Natural killer cell (primary cell): Measurements from ENCODE around the gene PIEZO1. TPM values are rescaled to one million over a fixed set of nuclear protein-coding genes. Genes with fewer than 3 reads are reported as not detected.

Source experiments
- ATAC-seq, 3 donors: fragments of 150-1000 bp in 2 of 3; fragments of 200-7000 bp in 1 of 3; cut with Tn5 transposase; 1 replicate in 1 of 3; 2 replicates in 2 of 3; pipeline ENCODE4 v1.10.0; 2021; ENCODE audit warnings: mild to moderate bottlenecking in 2 of 3, moderate library complexity in 2 of 3
- DNase-seq, 2 donors: peaks; one replicate each; pipeline versions ENCODE4 v3.0.0 to v3.0.0-alpha.2; 2013 to 2021; ENCODE audit warnings: mixed read lengths in 1 of 2
- H3K27ac ChIP-seq: one replicate; pipeline ENCODE4 v1.5.1; 2013; ENCODE audit warnings: mild to moderate bottlenecking, low read length
- H3K27me3 ChIP-seq: one replicate; pipeline ENCODE4 v1.6.1; 2013; ENCODE audit warnings: low read length; ENCODE audit not compliant: control insufficient read depth, insufficient read depth
- H3K36me3 ChIP-seq: one replicate; pipeline ENCODE4 v1.6.1; 2013; ENCODE audit warnings: low read length; ENCODE audit not compliant: control insufficient read depth, insufficient read depth
- H3K4me1 ChIP-seq: one replicate; pipeline ENCODE4 v1.6.1; 2013; ENCODE audit warnings: low read length; ENCODE audit not compliant: control insufficient read depth, insufficient read depth
- H3K4me3 ChIP-seq: one replicate; pipeline ENCODE4 v1.5.1; 2013; ENCODE audit warnings: low read length
- H3K9me3 ChIP-seq: one replicate; pipeline ENCODE4 v1.6.1; 2013; ENCODE audit warnings: low read length; ENCODE audit not compliant: control insufficient read depth, insufficient read depth
- H3K27ac Mint-ChIP-seq, 2 donors: one replicate each; pipeline ENCODE4 v1.8.0; 2022; ENCODE audit warnings: mild to moderate bottlenecking in 2 of 2, mixed read lengths in 2 of 2, moderate library complexity in 1 of 2
- H3K27me3 Mint-ChIP-seq, 2 donors: one replicate each; pipeline ENCODE4 v1.8.0; 2022; ENCODE audit warnings: low read depth in 2 of 2, mixed read lengths in 2 of 2
- H3K36me3 Mint-ChIP-seq: one replicate; pipeline ENCODE4 v1.8.0; 2022; ENCODE audit warnings: mixed read lengths
- H3K4me1 Mint-ChIP-seq, 2 donors: one replicate each; pipeline ENCODE4 v1.8.0; 2022; ENCODE audit warnings: mixed read lengths in 2 of 2
- H3K4me3 Mint-ChIP-seq: one replicate; pipeline ENCODE4 v1.8.0; 2022; ENCODE audit warnings: mild to moderate bottlenecking, moderate library complexity, mixed read lengths
- H3K9me3 Mint-ChIP-seq, 2 donors: one replicate each; pipeline ENCODE4 v1.8.0; 2022; ENCODE audit warnings: mixed read lengths in 2 of 2
- CTCF ChIP-seq: fragments of 200-600 bp; IDR thresholded peaks from one replicate; pipeline ENCODE4 v1.8.0; 2022; ENCODE audit warnings: antibody characterized with exemption
- WGBS: methylation state at CpG from one replicate; pipeline ENCODE4 v1.1.7; 2013; ENCODE audit warnings: missing lambda C conversion rate; ENCODE audit not compliant: insufficient coverage; 5-methylcytosine and 5-hydroxymethylcytosine counted together
- intact Hi-C: fragments of 100-400 bp; cut with micrococcal nuclease; formaldehyde crosslinking; loops from one replicate; pipeline ENCODE4 v1.14.2; 2022
- total RNA-seq, 4 donors: library from RNA; stranded (reverse); fragments of 120-200 nt in 1 of 4; gene quantifications; one replicate each; pipeline versions ENCODE4 v1.2.3 to v1.2.4, GENCODE V29; 2013 to 2022

PIEZO1 gene
- total RNA-seq, 3 donors from 2014 or later (not counting 1 experiment from before 2014, with no cell fraction given), result 172 to 197 (median 183) TPM

- 92% methylated on average over 20 of the region's 20 CpGs for WGBS
- no peaks in the 10 kb centered on the region for H3K4me1 Mint-ChIP-seq
- no peak for TF ChIP-seq CTCF
- intact Hi-C loops, result no loop called here
- Histone ChIP-seq H3K36me3 (peaks cover 17% of the 10 kb centered on the region), H3K27me3 (no peaks in the 10 kb centered on the region), H3K4me3 (no peak overlapping the region), H3K27ac (no peak overlapping the region), H3K4me1 (no peaks in the 10 kb centered on the region), H3K9me3 (no peaks in the 10 kb centered on the region)
- no peaks in the 10 kb centered on the region for H3K36me3 Mint-ChIP-seq
- no peaks in the 10 kb centered on the region for H3K27me3 Mint-ChIP-seq
- no peak for ATAC-seq
- H3K9me3 Mint-ChIP-seq, result no peaks in the 10 kb centered on the region
- no peak for DNase-seq
- H3K4me3 Mint-ChIP-seq, result no peak overlapping the region
- H3K27ac Mint-ChIP-seq, result no peak overlapping the region
Measured at GRCh38 chr16:88820385-88821025, 35.5 kb upstream of the PIEZO1 start.

GRCh38 chr16:88819126-88819525 lies 34.1 kb upstream of the PIEZO1 start:
- intact Hi-C loops, result no loop called here

GRCh38 chr16:88818575-88818874 lies 33.5 kb upstream of the PIEZO1 start:
- no peak for ATAC-seq
- intact Hi-C loops, result no loop called here
- H3K9me3 Mint-ChIP-seq, result no peaks in the 10 kb centered on the region

More at GRCh38 chr16:88819126-88819525, 34.1 kb upstream of the PIEZO1 start:
- Mint-ChIP-seq H3K36me3 (no peaks in the 10 kb centered on the region), H3K4me3 (no peak overlapping the region), H3K27ac (no peak overlapping the region), H3K27me3 (no peaks in the 10 kb centered on the region), H3K9me3 (no peaks in the 10 kb centered on the region), H3K4me1 (no peaks in the 10 kb centered on the region)
- Histone ChIP-seq H3K4me1 (no peaks in the 10 kb centered on the region), H3K36me3 (peaks cover 15% of the 10 kb centered on the region), H3K9me3 (no peaks in the 10 kb centered on the region), H3K27me3 (no peaks in the 10 kb centered on the region), H3K4me3 (no peak overlapping the region), H3K27ac (no peak overlapping the region)
- 94% methylated on average over 16 of the region's 16 CpGs for WGBS
- no peak for TF ChIP-seq CTCF
- DNase-seq, result no peak
- no peak for ATAC-seq

More at GRCh38 chr16:88818575-88818874, 33.5 kb upstream of the PIEZO1 start:
- Histone ChIP-seq H3K27ac (no peak overlapping the region), H3K27me3 (no peaks in the 10 kb centered on the region), H3K36me3 (peaks cover 15% of the 10 kb centered on the region), H3K4me1 (no peaks in the 10 kb centered on the region), H3K9me3 (no peaks in the 10 kb centered on the region), H3K4me3 (no peak overlapping the region)
- no peak overlapping the region for H3K4me3 Mint-ChIP-seq
- DNase-seq, result no peak
- no peaks in the 10 kb centered on the region for H3K4me1 Mint-ChIP-seq
- 96% methylated on average over 18 of the region's 18 CpGs for WGBS
- H3K27ac Mint-ChIP-seq, result no peak overlapping the region
- H3K27me3 Mint-ChIP-seq, result no peaks in the 10 kb centered on the region
- TF ChIP-seq CTCF, result no peak
- H3K36me3 Mint-ChIP-seq, result no peaks in the 10 kb centered on the region
